ENCODE results near the gene WNK4.
A peak's percentile ranks its signal among the peaks of the same experiment; 100 is the strongest.

WNK4 gene

GRCh38 chr17:42773290-42774035 lies 6.9 kb upstream of the WNK4 start, which contains the start of gene VPS25:
Gene VPS25 (plus strand): TSS chr17:42773449. CDS start chr17:42773476, 27 bp downstream.
- DNase-seq: peak; percentile 85

- no peak for DNase-seq
Observed at GRCh38 chr17:42774066-42774745, 6.2 kb upstream of the WNK4 start.

GRCh38 chr17:42775534-42776098 lies 4.8 kb upstream of the WNK4 start:
- DNase-seq: no peak

- no peak for DNase-seq
Observed at GRCh38 chr17:42778570-42778969, 1.8 kb upstream of the WNK4 start.

GRCh38 chr17:42779304-42779935 lies 990 bp upstream of the WNK4 start:
- DNase-seq: no peak

- DNase-seq: no peak
Observed at GRCh38 chr17:42780851-42781638, 635 bp downstream of the WNK4 start.

- no peak for DNase-seq
Observed at GRCh38 chr17:42781639-42782165, 1.3 kb downstream of the WNK4 start.

GRCh38 chr17:42782166-42783061 lies 2.0 kb downstream of the WNK4 start:
- no peak for DNase-seq

- DNase-seq: no peak
Observed at GRCh38 chr17:42783062-42783790, 2.8 kb downstream of the WNK4 start.

- DNase-seq: no peak
Observed at GRCh38 chr17:42783791-42784138, 3.4 kb downstream of the WNK4 start.

GRCh38 chr17:42784409-42784808 lies 4.0 kb downstream of the WNK4 start:
- no peak for DNase-seq

GRCh38 chr17:42784811-42785592 lies 4.6 kb downstream of the WNK4 start:
- no peak for DNase-seq

- DNase-seq: no peak
Observed at GRCh38 chr17:42787266-42787665, 6.9 kb downstream of the WNK4 start.

- no peak for DNase-seq
Observed at GRCh38 chr17:42791948-42792347, 11.5 kb downstream of the WNK4 start.

- DNase-seq: no peak
Observed at GRCh38 chr17:42792545-42792944, 12.1 kb downstream of the WNK4 start.

- DNase-seq: no peak
Observed at GRCh38 chr17:42795061-42795460, 14.7 kb downstream of the WNK4 start.

GRCh38 chr17:42795465-42795864 lies 15.1 kb downstream of the WNK4 start:
- DNase-seq: no peak

- no peak for DNase-seq
Observed at GRCh38 chr17:42796066-42796758, 15.8 kb downstream of the WNK4 start.

All from NCI-H345 (cell line).